Spleen (tissue), 11 donors: ENCODE data around the gene SDK2. TPM values are rescaled to one million over a fixed set of nuclear protein-coding genes. Genes with fewer than 3 reads are reported as not detected.
A peak's percentile ranks its signal among the peaks of the same experiment; 100 is the strongest.

Experiments used
- DNase-seq: peaks from one replicate; pipeline ENCODE4 v3.0.0-alpha.2; 2020
- H3K27ac ChIP-seq, 8 donors: fragments of 200-600 bp; sonication (generic) in 7 of 8; 1 replicate in 4 of 8; 2 replicates in 4 of 8; pipeline versions ENCODE4 v1.5.0 to v1.8.0; 2016 to 2021; ENCODE audit warnings: inconsistent platforms in 4 of 8, mild to moderate bottlenecking in 4 of 8, moderate library complexity in 1 of 8
- H3K27me3 ChIP-seq, 7 donors: fragments of 200-600 bp; sonication (generic) in 6 of 7; replicated peaks in 1 of 7; 1 replicate in 4 of 7; 2 replicates in 3 of 7; pipeline versions ENCODE4 v1.5.0 to v1.8.0; 2016 to 2021; ENCODE audit warnings: inconsistent platforms in 3 of 7, mild to moderate bottlenecking in 1 of 7
- H3K36me3 ChIP-seq, 6 donors: fragments of 200-600 bp; sonication (generic) in 5 of 6; 1 replicate in 4 of 6; 2 replicates in 2 of 6; pipeline versions ENCODE4 v1.5.0 to v1.8.0; 2016 to 2021; ENCODE audit warnings: inconsistent platforms in 2 of 6
- H3K4me1 ChIP-seq, 6 donors: fragments of 200-600 bp; sonication (generic) in 5 of 6; 1 replicate in 3 of 6; 2 replicates in 3 of 6; pipeline versions ENCODE4 v1.5.0 to v1.8.0; 2016 to 2021; ENCODE audit warnings: inconsistent platforms in 3 of 6
- H3K4me3 ChIP-seq, 8 donors: fragments of 200-600 bp; sonication (generic) in 7 of 8; 1 replicate in 4 of 8; 2 replicates in 4 of 8; pipeline versions ENCODE4 v1.5.0 to v1.8.0; 2016 to 2021; ENCODE audit warnings: inconsistent platforms in 4 of 8, mild to moderate bottlenecking in 4 of 8, moderate library complexity in 2 of 8
- H3K9me3 ChIP-seq, 8 donors: fragments of 200-600 bp; sonication (generic) in 7 of 8; 1 replicate in 4 of 8; 2 replicates in 4 of 8; pipeline versions ENCODE4 v1.5.0 to v1.8.0; 2016 to 2021; ENCODE audit warnings: inconsistent platforms in 4 of 8
- POLR2A ChIP-seq, 3 donors: fragments of 450-650 bp; IDR thresholded peaks; one replicate each; pipeline ENCODE4 v1.5.1; 2017; ENCODE audit warnings: antibody characterized with exemption in 3 of 3, mild to moderate bottlenecking in 1 of 3
- POLR2AphosphoS5 ChIP-seq, 3 donors: sonication (generic); formaldehyde crosslinking; IDR thresholded peaks; one replicate each; pipeline ENCODE4 v1.5.1; 2017; ENCODE audit warnings: antibody characterized with exemption in 3 of 3
- WGBS, 5 donors: extraction: QIAGEN DNeasy Blood & Tissue Kit in 3 of 5; methylation state at CpG; one replicate each; pipeline versions ENCODE4 v1.1.5 to v1.1.7; 2013 to 2018; 5-methylcytosine and 5-hydroxymethylcytosine counted together
- intact Hi-C: fragments of 100-400 bp; cut with DNase I; formaldehyde crosslinking; loops from one replicate; pipeline ENCODE4 v1.15.0; 2023; ENCODE audit warnings: low total_unique reads
- polyA plus RNA-seq, 3 donors: library from polyadenylated mRNA; stranded (reverse); fragments of 200-250 nt; gene quantifications; one replicate each; pipeline ENCODE4 v1.2.1, GENCODE V29; 2013
- total RNA-seq, 7 donors: library from RNA; depleted of rRNA in 3 of 7; stranded (reverse); fragments of >200 nt in 3 of 7; fragmentation: NEBNext Ultra II Directional in 4 of 7; extraction: Animal tissue kit (Norgen Biotek cat#: 25700) in 4 of 7; gene quantifications; one replicate each; pipeline versions ENCODE4 v1.1.0 to v1.2.1, GENCODE V29; 2016 to 2021
- TF ChIP-seq, protein P1 (sequence below), 11 experiments: fragments of 200-600 bp in 7 of 11; fragments of 450-650 bp in 4 of 11; sonication (generic) in 4 of 11; IDR thresholded peaks in 8 of 11; conservative IDR thresholded peaks in 3 of 11; 1 replicate in 7 of 11; 2 replicates in 4 of 11; pipeline versions ENCODE4 v1.4.0 to v1.8.0; 2016 to 2021; ENCODE audit warnings: antibody characterized with exemption in 11 of 11, inconsistent platforms in 4 of 11, mild to moderate bottlenecking in 1 of 11
- donor health status: healthy with polysubstance abuse.
- donor health status: DM: no; HTN: no; CAD: no; lungs with moderate emphysema.
- donor health status: DM: no; HTN: no; CAD: no.
- donor health status: Bipolar disorder and iron deficiency.
- donor health status: healthy.
- donor health status: DM: no; HTN: no; CAD: no.
- donor health status: DM: yes; HTN: yes; CAD: no.

Gene SDK2
- total and polyA plus RNA-seq, 10 donors = 0.86 to 16.5 (median 9.7) TPM

DNA sequence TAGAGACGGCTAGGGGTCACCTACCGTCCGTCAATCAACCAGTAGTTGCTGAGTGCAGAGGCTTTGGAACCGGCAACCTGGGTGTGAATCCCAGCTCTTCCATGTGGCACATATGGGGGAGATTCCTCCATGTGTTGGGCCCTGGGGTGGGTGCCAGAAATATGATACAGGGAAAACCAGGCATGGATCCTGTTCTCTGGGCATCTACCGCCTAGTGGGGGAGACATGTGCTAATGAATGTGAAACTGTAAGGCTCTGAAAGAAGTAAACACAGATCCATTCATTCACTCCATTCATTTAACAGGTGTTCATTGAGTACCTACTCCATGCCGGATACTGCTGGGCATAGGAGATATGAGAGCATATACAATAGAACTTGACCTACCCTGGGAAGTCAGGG is 39.5 kb upstream of the SDK2 start:
- intact Hi-C loops = no loop called here
- H3K4me1 ChIP-seq = peaks cover 0 to 6% (median 0%) of the 10 kb centered on the region in 6 donors
- H3K4me3 ChIP-seq = no peak overlapping the region
- H3K36me3 ChIP-seq = no peaks in the 10 kb centered on the region
- peak overlapping the region in 2 of 8 donors; percentile 61 to 64 for H3K27ac ChIP-seq
- peaks cover 0 to 3% (median 0%) of the 10 kb centered on the region in 7 donors for H3K27me3 ChIP-seq
- no peak for TF ChIP-seq POLR2AphosphoS5 (IDR thresholded peaks at IDR 0.05)
- TF ChIP-seq, protein P1, sequence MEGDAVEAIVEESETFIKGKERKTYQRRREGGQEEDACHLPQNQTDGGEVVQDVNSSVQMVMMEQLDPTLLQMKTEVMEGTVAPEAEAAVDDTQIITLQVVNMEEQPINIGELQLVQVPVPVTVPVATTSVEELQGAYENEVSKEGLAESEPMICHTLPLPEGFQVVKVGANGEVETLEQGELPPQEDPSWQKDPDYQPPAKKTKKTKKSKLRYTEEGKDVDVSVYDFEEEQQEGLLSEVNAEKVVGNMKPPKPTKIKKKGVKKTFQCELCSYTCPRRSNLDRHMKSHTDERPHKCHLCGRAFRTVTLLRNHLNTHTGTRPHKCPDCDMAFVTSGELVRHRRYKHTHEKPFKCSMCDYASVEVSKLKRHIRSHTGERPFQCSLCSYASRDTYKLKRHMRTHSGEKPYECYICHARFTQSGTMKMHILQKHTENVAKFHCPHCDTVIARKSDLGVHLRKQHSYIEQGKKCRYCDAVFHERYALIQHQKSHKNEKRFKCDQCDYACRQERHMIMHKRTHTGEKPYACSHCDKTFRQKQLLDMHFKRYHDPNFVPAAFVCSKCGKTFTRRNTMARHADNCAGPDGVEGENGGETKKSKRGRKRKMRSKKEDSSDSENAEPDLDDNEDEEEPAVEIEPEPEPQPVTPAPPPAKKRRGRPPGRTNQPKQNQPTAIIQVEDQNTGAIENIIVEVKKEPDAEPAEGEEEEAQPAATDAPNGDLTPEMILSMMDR (IDR thresholded peaks at IDR 0.05 in 8 of 11, conservative IDR thresholded peaks at IDR 0.05 in 3 of 11) = no peak
- no peak for TF ChIP-seq POLR2A (IDR thresholded peaks at IDR 0.05)
- peaks cover 0 to 22% (median 13%) of the 10 kb centered on the region in 8 donors for H3K9me3 ChIP-seq
- DNase-seq = no peak
- 78 to 94% (median 85%) methylated on average over 6 of the region's 6 CpGs for WGBS, 5 donors

DNA sequence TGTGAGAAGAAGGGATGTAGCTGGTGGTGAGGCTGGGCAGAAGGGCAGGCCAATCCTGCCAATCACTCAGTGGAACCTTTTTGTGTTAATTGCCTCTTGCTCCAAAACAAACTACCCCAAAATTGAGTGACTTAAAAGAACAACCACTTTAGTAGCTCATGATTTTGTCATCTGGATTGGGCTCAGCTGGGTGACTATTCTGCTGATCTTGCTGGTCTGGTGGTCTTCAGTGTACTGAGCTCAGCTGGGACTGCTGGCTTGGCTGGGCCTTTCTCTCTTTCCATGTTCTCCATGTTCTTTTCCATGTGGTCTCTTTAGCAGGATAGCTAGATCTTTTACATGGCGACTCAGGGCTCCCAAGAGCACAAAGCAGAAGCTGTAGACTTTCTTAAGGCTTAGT is 37.7 kb upstream of the SDK2 start:
- no peaks in the 10 kb centered on the region for H3K36me3 ChIP-seq
- intact Hi-C loops = no loop called here
- peaks cover 0 to 3% (median 0%) of the 10 kb centered on the region in 7 donors for H3K27me3 ChIP-seq
- TF ChIP-seq, protein P1 (IDR thresholded peaks at IDR 0.05 in 8 of 11, conservative IDR thresholded peaks at IDR 0.05 in 3 of 11) = no peak
- no peak for TF ChIP-seq POLR2A (IDR thresholded peaks at IDR 0.05)
- peaks cover 0 to 6% (median 0%) of the 10 kb centered on the region in 6 donors for H3K4me1 ChIP-seq
- peaks cover 0 to 22% (median 13%) of the 10 kb centered on the region in 8 donors for H3K9me3 ChIP-seq
- DNase-seq = no peak
- WGBS, 5 donors = 44 to 95% (median 89%) methylated on average over 1 of the region's 1 CpG
- H3K27ac ChIP-seq = no peak overlapping the region
- H3K4me3 ChIP-seq = no peak overlapping the region

DNA sequence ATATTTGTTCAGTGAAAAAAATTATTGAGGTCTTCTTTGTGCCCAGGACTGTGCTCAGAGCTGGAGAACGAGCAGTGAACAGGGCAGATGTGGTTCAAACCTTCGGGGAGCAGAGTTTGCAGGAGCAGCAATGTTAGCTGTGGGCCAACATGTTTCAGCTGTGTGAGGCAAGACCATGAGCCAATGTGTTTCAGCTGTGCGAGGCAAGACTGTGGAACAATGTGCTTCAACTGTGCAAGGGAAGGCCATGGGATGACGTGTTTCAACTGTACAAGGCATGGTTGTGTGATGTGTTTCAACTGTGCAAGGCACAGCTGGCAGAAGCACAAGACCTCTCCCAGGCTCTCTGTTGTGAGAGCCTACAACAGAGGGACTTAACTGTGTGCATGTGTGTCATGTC is 35.2 kb upstream of the SDK2 start:
- peaks cover 0 to 17% (median 13%) of the 10 kb centered on the region in 8 donors for H3K9me3 ChIP-seq
- H3K4me1 ChIP-seq = peaks cover 0 to 3% (median 0%) of the 10 kb centered on the region in 6 donors
- no peak for DNase-seq
- no peak overlapping the region for H3K4me3 ChIP-seq
- 77 to 84% (median 82%) methylated on average over 4 of the region's 4 CpGs for WGBS, 5 donors
- no peak overlapping the region for H3K27ac ChIP-seq
- peaks cover 0 to 3% (median 0%) of the 10 kb centered on the region in 7 donors for H3K27me3 ChIP-seq
- TF ChIP-seq POLR2A (IDR thresholded peaks at IDR 0.05) (no peak), POLR2AphosphoS5 (IDR thresholded peaks at IDR 0.05) (no peak)
- TF ChIP-seq, protein P1 (IDR thresholded peaks at IDR 0.05 in 8 of 11, conservative IDR thresholded peaks at IDR 0.05 in 3 of 11) = no peak
- no peaks in the 10 kb centered on the region for H3K36me3 ChIP-seq
- intact Hi-C loops = no loop called here

DNA sequence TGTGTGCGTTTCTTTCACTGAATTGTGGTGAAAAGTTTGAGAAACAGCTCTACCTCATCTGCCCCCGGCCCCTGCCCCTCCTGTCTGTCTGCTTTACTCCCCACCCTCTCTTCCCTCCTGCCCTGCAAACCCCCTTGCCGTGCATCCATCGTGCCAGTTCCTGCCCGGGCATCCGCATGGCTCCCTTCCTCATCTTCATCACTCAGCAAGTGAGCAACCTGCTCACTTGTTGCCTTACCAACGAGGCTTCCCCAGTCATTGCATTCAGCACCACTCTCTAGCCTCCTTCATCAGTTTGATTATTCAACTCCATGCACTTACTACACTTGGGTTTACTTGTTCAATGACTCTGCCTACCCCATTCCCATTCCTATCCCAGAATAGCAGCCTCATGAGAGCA is 34.8 kb upstream of the SDK2 start:
- DNase-seq = no peak
- Histone ChIP-seq H3K27ac (no peak overlapping the region), H3K27me3 (peaks cover 0 to 3% (median 0%) of the 10 kb centered on the region in 7 donors), H3K36me3 (no peaks in the 10 kb centered on the region), H3K9me3 (peaks cover 0 to 17% (median 13%) of the 10 kb centered on the region in 8 donors), H3K4me1 (no peaks in the 10 kb centered on the region), H3K4me3 (no peak overlapping the region)
- WGBS, 5 donors = 65 to 84% (median 76%) methylated on average over 7 of the region's 7 CpGs
- TF ChIP-seq, protein P1 (IDR thresholded peaks at IDR 0.05 in 8 of 11, conservative IDR thresholded peaks at IDR 0.05 in 3 of 11) = no peak
- TF ChIP-seq POLR2A (IDR thresholded peaks at IDR 0.05) (no peak), POLR2AphosphoS5 (IDR thresholded peaks at IDR 0.05) (no peak)
- intact Hi-C loops = no loop called here
